IMR-90 (cell line): ENCODE results near the gene FGD5. TPM values are rescaled to one million over a fixed set of nuclear protein-coding genes. Genes with fewer than 3 reads are reported as not detected.

Source experiments
- ATAC-seq: fragments of 200-7000 bp; cut with Tn5 transposase; 2 replicates; pipeline ENCODE4 v1.9.1; 2020; ENCODE audit warnings: low read depth, mild to moderate bottlenecking, moderate library complexity
- BruUV-seq: library from RNA; stranded (reverse); fragments of 400-500 nt; replicated peaks from 2 replicates; lab custom pipeline; 2021; lab: Mats Ljungman, UMichigan
- CTCF ChIA-PET: fragments of 300-600 bp; formaldehyde crosslinking; extraction: SDS; loops from one replicate; lab custom pipeline; 2021; ENCODE audit warnings: antibody characterized with exemption; lab: Yijun Ruan, JAX
- POLR2A ChIA-PET: fragments of 300-600 bp; sonication (Branson Sonifier 250); formaldehyde crosslinking; loops from one replicate; lab custom pipeline; 2022; ENCODE audit warnings: antibody characterized with exemption; ENCODE audit not compliant: unreplicated experiment; lab: Charles Lee
- DNase-seq: peaks from one replicate; pipeline ENCODE4 v3.0.0; 2013
- H2AFZ ChIP-seq: replicated peaks from 2 replicates; pipeline ENCODE3; 2013; ENCODE audit warnings: low read length, mild to moderate bottlenecking; ENCODE audit not compliant: poor library complexity
- H2AK5ac ChIP-seq: 2 replicates; pipeline ENCODE4 v1.6.1; 2013; ENCODE audit warnings: low read depth, low read length, inconsistent platforms
- H2AK9ac ChIP-seq: replicated peaks from 2 replicates; pipeline ENCODE3; 2013; ENCODE audit warnings: mild to moderate bottlenecking, low read depth, low read length, moderate library complexity; ENCODE audit not compliant: poor library complexity
- H2BK120ac ChIP-seq: 2 replicates; pipeline ENCODE4 v1.6.1; 2013; ENCODE audit warnings: low read depth, low read length, inconsistent platforms
- H2BK15ac ChIP-seq: 3 replicates; pipeline ENCODE4 v1.6.1; 2013; ENCODE audit warnings: low read depth, low read length, inconsistent platforms
- H2BK20ac ChIP-seq: 2 replicates; pipeline ENCODE4 v1.6.1; 2013; ENCODE audit warnings: low read depth, mild to moderate bottlenecking, inconsistent platforms, low read length, moderate library complexity
- H2BK5ac ChIP-seq: 2 replicates; pipeline ENCODE4 v1.6.1; 2013; ENCODE audit warnings: mild to moderate bottlenecking, low read depth, low read length, inconsistent platforms; ENCODE audit not compliant: poor library complexity, severe bottlenecking
- H3K14ac ChIP-seq: replicated peaks from 2 replicates; pipeline ENCODE4 v1.6.1; 2013; ENCODE audit warnings: low read depth, low read length, inconsistent platforms
- H3K18ac ChIP-seq: 2 replicates; pipeline ENCODE4 v1.6.1; 2013; ENCODE audit warnings: low read depth, low read length, control low read depth
- H3K23ac ChIP-seq: 2 replicates; pipeline ENCODE4 v1.6.1; 2013; ENCODE audit warnings: low read depth, low read length, inconsistent platforms
- H3K27ac ChIP-seq: 2 replicates; pipeline ENCODE4 v1.5.1; 2013; ENCODE audit warnings: mild to moderate bottlenecking, control low read depth, low read length; ENCODE audit not compliant: insufficient read depth
- H3K27me3 ChIP-seq: 2 replicates; pipeline ENCODE4 v1.6.1; 2013; ENCODE audit warnings: low read length; ENCODE audit not compliant: control insufficient read depth, insufficient read depth
- H3K36me3 ChIP-seq: 2 replicates; pipeline ENCODE4 v1.6.1; 2013; ENCODE audit warnings: low read length, mixed read lengths; ENCODE audit not compliant: control insufficient read depth, insufficient read depth
- H3K4ac ChIP-seq: 2 replicates; pipeline ENCODE4 v1.6.1; 2013; ENCODE audit warnings: low read depth, low read length, inconsistent platforms
- H3K4me1 ChIP-seq: 2 replicates; pipeline ENCODE4 v1.6.1; 2013; ENCODE audit warnings: low read length, mixed read lengths; ENCODE audit not compliant: control insufficient read depth, insufficient read depth
- H3K4me2 ChIP-seq: 2 replicates; pipeline ENCODE4 v1.6.1; 2013; ENCODE audit warnings: low read depth, mild to moderate bottlenecking, control low read depth, low read length, moderate library complexity
- H3K4me3 ChIP-seq: 2 replicates; pipeline ENCODE4 v1.5.1; 2013; ENCODE audit warnings: low read depth, mild to moderate bottlenecking, control low read depth, low read length, moderate library complexity; ENCODE audit not compliant: insufficient read depth
- H3K56ac ChIP-seq: 2 replicates; pipeline ENCODE4 v1.6.1; 2013; ENCODE audit warnings: low read length, inconsistent platforms; ENCODE audit not compliant: insufficient read depth; ENCODE audit errors: extremely low read depth
- H3K79me1 ChIP-seq, 2 experiments: 2 replicates each; pipeline ENCODE4 v1.6.1; 2013; ENCODE audit warnings: low read length in 2 of 2, inconsistent platforms in 1 of 2, low read depth in 1 of 2
- H3K9ac ChIP-seq: 2 replicates; pipeline ENCODE4 v1.6.1; 2013; ENCODE audit warnings: low read depth, low read length, control low read depth
- H3K9me1 ChIP-seq: 2 replicates; pipeline ENCODE4 v1.6.1; 2013; ENCODE audit warnings: low read length, inconsistent platforms; ENCODE audit not compliant: insufficient read depth
- H3K9me3 ChIP-seq: 2 replicates; pipeline ENCODE4 v1.6.1; 2013; ENCODE audit warnings: low read length; ENCODE audit not compliant: control insufficient read depth, insufficient read depth
- H4K20me1 ChIP-seq: 2 replicates; pipeline ENCODE4 v1.6.1; 2013; ENCODE audit warnings: low read length, inconsistent platforms; ENCODE audit not compliant: insufficient read depth
- H4K5ac ChIP-seq: 2 replicates; pipeline ENCODE4 v1.6.1; 2013; ENCODE audit warnings: mild to moderate bottlenecking, low read depth, low read length, control low read depth
- H4K8ac ChIP-seq, 2 experiments: 2 replicates each; pipeline ENCODE4 v1.6.1; 2013; ENCODE audit warnings: low read depth in 2 of 2, low read length in 2 of 2, control low read depth in 1 of 2, inconsistent platforms in 1 of 2
- H4K91ac ChIP-seq: 2 replicates; pipeline ENCODE4 v1.6.1; 2013; ENCODE audit warnings: low read depth, low read length, inconsistent platforms; ENCODE audit not compliant: insufficient read depth
- BHLHE40 ChIP-seq: fragments of 150-350 bp; IDR thresholded peaks from 2 replicates; pipeline ENCODE4 v1.6.1; 2016; ENCODE audit warnings: mild to moderate bottlenecking, low read depth, low read length
- CHD1 ChIP-seq: IDR thresholded peaks from 2 replicates; pipeline ENCODE4 v1.6.1; 2012; ENCODE audit warnings: low read depth, low read length, improper control_type of control experiment
- CTCF ChIP-seq: conservative IDR thresholded peaks from 2 replicates; pipeline ENCODE4 v1.5.1; 2012; ENCODE audit warnings: mild to moderate bottlenecking, low read depth, low read length, improper control_type of control experiment
- FOS ChIP-seq: fragments of 150-350 bp; IDR thresholded peaks from 2 replicates; pipeline ENCODE4 v1.6.1; 2016; ENCODE audit warnings: low read depth, low read length
- MAZ ChIP-seq: IDR thresholded peaks from 2 replicates; pipeline ENCODE4 v1.6.1; 2012; ENCODE audit warnings: low read depth, mild to moderate bottlenecking, low read length, improper control_type of control experiment, moderate library complexity, borderline replicate concordance
- RAD21 ChIP-seq: IDR thresholded peaks from 2 replicates; pipeline ENCODE4 v1.6.1; 2012; ENCODE audit warnings: low read length, improper control_type of control experiment
- WGBS, 2 experiments: methylation state at CpG; one replicate each; pipeline versions ENCODE4 v1.1.5 to v1.1.7; 2013; ENCODE audit warnings: missing lambda C conversion rate in 2 of 2; ENCODE audit not compliant: insufficient read length in 1 of 2; ENCODE audit errors: extremely low coverage in 2 of 2; 5-methylcytosine and 5-hydroxymethylcytosine counted together
- dilution Hi-C: fragments of 300-500 bp; cut with HindIII; formaldehyde crosslinking; loops from one replicate; pipeline ENCODE4 v1.14.3; 2018; ENCODE audit warnings: low sequenced_read_pairs; ENCODE audit not compliant: unreplicated experiment
- in situ Hi-C: fragments of 300-500 bp; cut with MboI; formaldehyde crosslinking; loops from 3 replicates; pipeline ENCODE4 v1.14.3; 2019; ENCODE audit warnings: low sequenced_read_pairs, inconsistent platforms, mixed read lengths
- intact Hi-C: fragments of 100-400 bp; cut with micrococcal nuclease; formaldehyde crosslinking; loops from 2 replicates; pipeline ENCODE4 v1.10.0; 2022
- polyA plus RNA-seq, 3 experiments: library from polyadenylated mRNA; depleted of rRNA; stranded (reverse); fragments of >200 nt; gene quantifications; 2 replicates each; pipeline ENCODE4 v1.2.3, GENCODE V29; 2012; ENCODE audit warnings: low replicate concordance in 1 of 3
- total RNA-seq: library from RNA; depleted of rRNA; stranded (reverse); fragments of >200 nt; gene quantifications from 2 replicates; pipeline ENCODE4 v1.2.3, GENCODE V29; 2012
- TF ChIP-seq, protein P1 (sequence below): fragments of 150-350 bp; IDR thresholded peaks from 2 replicates; pipeline ENCODE4 v1.6.1; 2016; ENCODE audit warnings: low read depth, mild to moderate bottlenecking, low read length, moderate library complexity, borderline replicate concordance

The FGD5 gene
- total and polyA plus RNA-seq, 2 of the 4 experiments (the other 2 are of a cell fraction), result not detected

DNA sequence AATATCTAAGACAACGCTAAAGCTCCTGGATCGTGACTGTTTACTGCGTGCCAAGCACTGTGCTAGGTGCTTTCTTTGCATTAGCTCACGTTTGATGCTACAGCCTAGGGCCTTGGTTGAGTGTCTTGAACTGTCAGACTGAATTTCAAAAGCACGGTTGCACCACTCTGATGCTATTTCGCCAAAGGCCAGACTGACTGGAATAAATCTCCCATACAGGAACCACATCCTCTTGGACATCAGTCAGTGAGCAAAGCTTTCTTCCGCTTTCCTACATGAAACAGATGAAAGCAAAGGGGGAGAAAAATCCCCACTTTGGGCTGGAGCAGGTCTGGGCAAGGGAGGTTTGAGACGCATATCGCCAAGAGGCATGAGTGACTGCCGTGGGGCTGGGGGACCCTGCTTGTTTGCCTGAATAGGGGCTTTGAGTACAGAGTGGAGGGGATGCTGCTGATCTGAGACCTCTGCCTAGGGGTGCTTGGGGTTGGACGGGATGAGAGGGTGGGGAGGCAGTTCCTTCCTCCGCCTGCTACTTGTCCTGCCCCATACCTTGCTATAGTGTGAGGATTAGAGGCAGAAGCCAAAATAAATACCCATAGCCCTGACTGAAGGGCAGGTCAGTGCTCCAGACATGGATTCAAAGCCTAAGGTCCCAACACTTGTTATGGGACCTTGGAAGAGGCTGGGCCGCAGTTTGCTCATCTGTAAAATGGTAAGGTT is 5.3 kb downstream of the FGD5 start:
- H3K9me3 ChIP-seq, result no peaks in the 10 kb centered on the region
- no peak overlapping the region for H3K4ac ChIP-seq
- H2BK120ac ChIP-seq, result no peak overlapping the region
- H2AFZ ChIP-seq, result no peak overlapping the region
- H4K20me1 ChIP-seq, result no peaks in the 10 kb centered on the region
- no peak overlapping the region for H2BK5ac ChIP-seq
- H3K56ac ChIP-seq, result no peak overlapping the region
- no peaks in the 10 kb centered on the region for H3K4me1 ChIP-seq
- H3K9me1 ChIP-seq, result no peaks in the 10 kb centered on the region
- intact Hi-C loops (no loop called here), dilution Hi-C loops (no loop called here), in situ Hi-C loops (no loop called here)
- H3K14ac ChIP-seq, result no peak overlapping the region
- no peak overlapping the region for H4K91ac ChIP-seq
- H3K18ac ChIP-seq, result no peak overlapping the region
- peaks cover 11% of the 10 kb centered on the region for H3K27me3 ChIP-seq
- H2AK9ac ChIP-seq, result no peak overlapping the region
- WGBS, 2 experiments, result 62% methylated on average over 4 of the region's 13 CpGs; no CpG with 5 or more reads in 1 of the 2 experiments
- no peaks in the 10 kb centered on the region for H3K79me1 ChIP-seq
- no peak overlapping the region for H3K27ac ChIP-seq
- no peak overlapping the region for H3K9ac ChIP-seq
- no peak overlapping the region for H2BK15ac ChIP-seq
- H3K23ac ChIP-seq, result no peak overlapping the region
- CTCF ChIA-PET, result no interaction called here
- H4K5ac ChIP-seq, result no peak overlapping the region
- no peak overlapping the region for H3K4me3 ChIP-seq
- POLR2A ChIA-PET, result no interaction called here
- H4K8ac ChIP-seq, result no peak overlapping the region
- no peak overlapping the region for H2AK5ac ChIP-seq
- no peak for DNase-seq
- BruUV-seq, result no TSS peak
- no peak overlapping the region for H2BK20ac ChIP-seq
- no peak for TF ChIP-seq BHLHE40
- TF ChIP-seq RAD21, result no peak
- TF ChIP-seq MAZ, result no peak
- TF ChIP-seq CHD1, result no peak
- TF ChIP-seq CTCF, result no peak
- TF ChIP-seq, protein P1, sequence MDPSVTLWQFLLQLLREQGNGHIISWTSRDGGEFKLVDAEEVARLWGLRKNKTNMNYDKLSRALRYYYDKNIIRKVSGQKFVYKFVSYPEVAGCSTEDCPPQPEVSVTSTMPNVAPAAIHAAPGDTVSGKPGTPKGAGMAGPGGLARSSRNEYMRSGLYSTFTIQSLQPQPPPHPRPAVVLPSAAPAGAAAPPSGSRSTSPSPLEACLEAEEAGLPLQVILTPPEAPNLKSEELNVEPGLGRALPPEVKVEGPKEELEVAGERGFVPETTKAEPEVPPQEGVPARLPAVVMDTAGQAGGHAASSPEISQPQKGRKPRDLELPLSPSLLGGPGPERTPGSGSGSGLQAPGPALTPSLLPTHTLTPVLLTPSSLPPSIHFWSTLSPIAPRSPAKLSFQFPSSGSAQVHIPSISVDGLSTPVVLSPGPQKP, result no peak
- TF ChIP-seq FOS, result no peak
- no peak for ATAC-seq
- no peak overlapping the region for H3K4me2 ChIP-seq
- no peaks in the 10 kb centered on the region for H3K36me3 ChIP-seq
